Measurements from ENCODE around the gene PROC.

The PROC gene

DNA sequence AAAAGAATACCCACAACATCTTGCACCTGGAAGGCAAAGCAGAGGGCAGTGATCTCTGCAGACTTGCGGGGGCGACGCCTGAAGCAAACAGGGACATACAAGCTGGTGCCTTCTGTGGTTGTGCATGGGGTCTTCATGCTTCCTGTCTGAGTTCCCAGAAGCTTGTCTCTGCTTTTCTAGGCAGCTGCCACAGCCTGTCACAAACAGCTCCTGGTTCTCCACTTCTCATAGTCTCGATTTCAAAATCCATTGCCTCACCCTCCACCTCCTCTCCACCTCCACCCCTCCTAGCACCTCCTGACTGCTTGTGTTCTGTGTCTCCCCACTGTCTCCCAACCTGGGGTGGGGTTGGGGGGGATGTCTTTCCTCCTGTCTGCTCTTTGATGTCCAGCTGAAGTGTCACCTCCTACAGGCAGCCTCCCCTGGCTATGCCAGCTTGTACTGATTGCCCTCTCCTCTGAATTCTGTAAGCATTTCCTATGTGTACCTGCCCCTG is 1.7 kb upstream of the PROC start:
- peaks cover 12% of the 10 kb centered on the region for H3K27me3 ChIP-seq
- TF ChIP-seq, protein P1, sequence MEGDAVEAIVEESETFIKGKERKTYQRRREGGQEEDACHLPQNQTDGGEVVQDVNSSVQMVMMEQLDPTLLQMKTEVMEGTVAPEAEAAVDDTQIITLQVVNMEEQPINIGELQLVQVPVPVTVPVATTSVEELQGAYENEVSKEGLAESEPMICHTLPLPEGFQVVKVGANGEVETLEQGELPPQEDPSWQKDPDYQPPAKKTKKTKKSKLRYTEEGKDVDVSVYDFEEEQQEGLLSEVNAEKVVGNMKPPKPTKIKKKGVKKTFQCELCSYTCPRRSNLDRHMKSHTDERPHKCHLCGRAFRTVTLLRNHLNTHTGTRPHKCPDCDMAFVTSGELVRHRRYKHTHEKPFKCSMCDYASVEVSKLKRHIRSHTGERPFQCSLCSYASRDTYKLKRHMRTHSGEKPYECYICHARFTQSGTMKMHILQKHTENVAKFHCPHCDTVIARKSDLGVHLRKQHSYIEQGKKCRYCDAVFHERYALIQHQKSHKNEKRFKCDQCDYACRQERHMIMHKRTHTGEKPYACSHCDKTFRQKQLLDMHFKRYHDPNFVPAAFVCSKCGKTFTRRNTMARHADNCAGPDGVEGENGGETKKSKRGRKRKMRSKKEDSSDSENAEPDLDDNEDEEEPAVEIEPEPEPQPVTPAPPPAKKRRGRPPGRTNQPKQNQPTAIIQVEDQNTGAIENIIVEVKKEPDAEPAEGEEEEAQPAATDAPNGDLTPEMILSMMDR (IDR thresholded peaks at IDR 0.05) = no peak
- no peaks in the 10 kb centered on the region for H3K9me3 ChIP-seq
- H3K36me3 ChIP-seq = no peaks in the 10 kb centered on the region
- peaks cover 54% of the 10 kb centered on the region in 2 experiments for H3K4me1 ChIP-seq (ENCODE audit: control insufficient read depth in 1 of 2, insufficient read depth in 1 of 2, low read depth in 1 of 2, low read length in 1 of 2)
- peak overlapping the region; percentile 93 for H3K27ac ChIP-seq
- H3K4me3 ChIP-seq (ENCODE audit: low read depth in 1 of 2, low read length in 1 of 2) = peak overlapping the region; percentile 72 to 84

DNA sequence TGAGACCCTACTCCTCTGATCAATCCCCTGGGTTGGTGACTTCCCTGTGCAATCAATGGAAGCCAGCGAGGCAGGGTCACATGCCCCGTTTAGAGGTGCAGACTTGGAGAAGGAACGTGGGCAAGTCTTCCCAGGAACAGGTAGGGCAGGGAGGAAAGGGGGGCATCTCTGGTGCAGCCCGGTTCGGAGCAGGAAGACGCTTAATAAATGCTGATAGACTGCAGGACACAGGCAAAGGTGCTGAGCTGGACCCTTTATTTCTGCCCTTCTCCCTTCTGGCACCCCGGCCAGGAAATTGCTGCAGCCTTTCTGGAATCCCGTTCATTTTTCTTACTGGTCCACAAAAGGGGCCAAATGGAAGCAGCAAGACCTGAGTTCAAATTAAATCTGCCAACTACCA is 821 bp upstream of the PROC start:
- H3K27ac ChIP-seq = no peak overlapping the region
- H3K4me1 ChIP-seq (ENCODE audit: control insufficient read depth in 1 of 2, insufficient read depth in 1 of 2, low read depth in 1 of 2, low read length in 1 of 2) = peaks cover 48% of the 10 kb centered on the region in 2 experiments
- H3K9me3 ChIP-seq = no peaks in the 10 kb centered on the region
- TF ChIP-seq, protein P1 (IDR thresholded peaks at IDR 0.05) = no peak
- peaks cover 20% of the 10 kb centered on the region for H3K27me3 ChIP-seq
- no peaks in the 10 kb centered on the region for H3K36me3 ChIP-seq
- no peak overlapping the region for H3K4me3 ChIP-seq (ENCODE audit: low read depth in 1 of 2, low read length in 1 of 2)

DNA sequence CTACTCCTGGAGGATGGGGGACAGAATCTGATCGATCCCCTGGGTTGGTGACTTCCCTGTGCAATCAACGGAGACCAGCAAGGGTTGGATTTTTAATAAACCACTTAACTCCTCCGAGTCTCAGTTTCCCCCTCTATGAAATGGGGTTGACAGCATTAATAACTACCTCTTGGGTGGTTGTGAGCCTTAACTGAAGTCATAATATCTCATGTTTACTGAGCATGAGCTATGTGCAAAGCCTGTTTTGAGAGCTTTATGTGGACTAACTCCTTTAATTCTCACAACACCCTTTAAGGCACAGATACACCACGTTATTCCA is 844 bp downstream of the PROC start:
- Histone ChIP-seq H3K4me1 (ENCODE audit: control insufficient read depth in 1 of 2, insufficient read depth in 1 of 2, low read depth in 1 of 2, low read length in 1 of 2) (peaks cover 43 to 45% of the 10 kb centered on the region in 2 experiments), H3K4me3 (ENCODE audit: low read depth in 1 of 2, low read length in 1 of 2) (no peak overlapping the region), H3K9me3 (no peaks in the 10 kb centered on the region), H3K27ac (no peak overlapping the region), H3K27me3 (peaks cover 37% of the 10 kb centered on the region), H3K36me3 (no peaks in the 10 kb centered on the region)
- TF ChIP-seq, protein P1 (IDR thresholded peaks at IDR 0.05) = no peak

DNA sequence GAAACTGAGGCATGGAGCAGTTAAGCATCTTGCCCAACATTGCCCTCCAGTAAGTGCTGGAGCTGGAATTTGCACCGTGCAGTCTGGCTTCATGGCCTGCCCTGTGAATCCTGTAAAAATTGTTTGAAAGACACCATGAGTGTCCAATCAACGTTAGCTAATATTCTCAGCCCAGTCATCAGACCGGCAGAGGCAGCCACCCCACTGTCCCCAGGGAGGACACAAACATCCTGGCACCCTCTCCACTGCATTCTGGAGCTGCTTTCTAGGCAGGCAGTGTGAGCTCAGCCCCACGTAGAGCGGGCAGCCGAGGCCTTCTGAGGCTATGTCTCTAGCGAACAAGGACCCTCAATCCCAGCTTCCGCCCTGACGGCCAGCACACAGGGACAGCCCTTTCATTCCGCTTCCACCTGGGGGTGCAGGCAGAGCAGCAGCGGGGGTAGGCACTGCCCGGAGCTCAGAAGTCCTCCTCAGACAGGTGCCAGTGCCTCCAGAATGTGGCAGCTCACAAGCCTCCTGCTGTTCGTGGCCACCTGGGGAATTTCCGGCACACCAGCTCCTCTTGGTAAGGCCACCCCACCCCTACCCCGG is 1.3 kb downstream of the PROC start:
- H3K27ac ChIP-seq = no peak overlapping the region

DNA sequence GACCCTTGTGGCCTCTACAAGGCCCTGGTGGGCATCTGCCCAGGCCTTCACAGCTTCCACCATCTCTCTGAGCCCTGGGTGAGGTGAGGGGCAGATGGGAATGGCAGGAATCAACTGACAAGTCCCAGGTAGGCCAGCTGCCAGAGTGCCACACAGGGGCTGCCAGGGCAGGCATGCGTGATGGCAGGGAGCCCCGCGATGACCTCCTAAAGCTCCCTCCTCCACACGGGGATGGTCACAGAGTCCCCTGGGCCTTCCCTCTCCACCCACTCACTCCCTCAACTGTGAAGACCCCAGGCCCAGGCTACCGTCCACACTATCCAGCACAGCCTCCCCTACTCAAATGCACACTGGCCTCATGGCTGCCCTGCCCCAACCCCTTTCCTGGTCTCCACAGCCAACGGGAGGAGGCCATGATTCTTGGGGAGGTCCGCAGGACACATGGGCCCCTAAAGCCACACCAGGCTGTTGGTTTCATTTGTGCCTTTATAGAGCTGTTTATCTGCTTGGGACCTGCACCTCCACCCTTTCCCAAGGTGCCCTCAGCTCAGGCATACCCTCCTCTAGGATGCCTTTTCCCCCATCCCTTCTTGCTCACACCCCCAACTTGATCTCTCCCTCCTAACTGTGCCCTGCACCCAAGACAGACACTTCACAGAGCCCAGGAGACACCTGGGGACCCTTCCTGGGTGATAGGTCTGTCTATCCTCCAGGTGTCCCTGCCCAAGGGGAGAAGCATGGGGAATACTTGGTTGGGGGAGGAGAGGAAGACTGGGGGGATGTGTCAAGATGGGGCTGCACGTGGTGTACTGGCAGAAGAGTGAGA is 2.0 kb downstream of the PROC start:
- TF ChIP-seq, protein P1 (IDR thresholded peaks at IDR 0.05) = no peak
- peaks cover 33 to 34% of the 10 kb centered on the region in 2 experiments for H3K4me1 ChIP-seq (ENCODE audit: control insufficient read depth in 1 of 2, insufficient read depth in 1 of 2, low read depth in 1 of 2, low read length in 1 of 2)
- H3K27me3 ChIP-seq = peaks cover 44% of the 10 kb centered on the region
- H3K27ac ChIP-seq = no peak overlapping the region
- H3K9me3 ChIP-seq = no peaks in the 10 kb centered on the region
- H3K36me3 ChIP-seq = no peaks in the 10 kb centered on the region
- no peak overlapping the region for H3K4me3 ChIP-seq (ENCODE audit: low read depth in 1 of 2, low read length in 1 of 2)

More for the DNA sequence above, 1.3 kb downstream of the PROC start:
- H3K9me3 ChIP-seq = no peaks in the 10 kb centered on the region
- no peak overlapping the region for H3K4me3 ChIP-seq (ENCODE audit: low read depth in 1 of 2, low read length in 1 of 2)
- TF ChIP-seq, protein P1 (IDR thresholded peaks at IDR 0.05) = no peak
- peaks cover 40 to 41% of the 10 kb centered on the region in 2 experiments for H3K4me1 ChIP-seq (ENCODE audit: control insufficient read depth in 1 of 2, insufficient read depth in 1 of 2, low read depth in 1 of 2, low read length in 1 of 2)
- H3K36me3 ChIP-seq = no peaks in the 10 kb centered on the region
- peaks cover 42% of the 10 kb centered on the region for H3K27me3 ChIP-seq
